GM19351 (cell line): ENCODE measurements around the gene ACER3.
"Not testable (repeated sequence)": the region's sequence is repeated elsewhere in the genome, so short reads cannot be mapped to it uniquely, and the experiment has no call there.

ENCODE experiments used
- ATAC-seq: cut with Tn5 transposase; IDR thresholded peaks from one replicate; pipeline ENCODE4 v1.9.1; 2021; ENCODE audit warnings: mild to moderate bottlenecking, moderate library complexity; ENCODE audit not compliant: unreplicated experiment

ACER3 gene

GRCh38 chr11:77055101-77055561 is 194.4 kb downstream of the ACER3 start:
- ATAC-seq: no peak

GRCh38 chr11:77055913-77056312 is 195.2 kb downstream of the ACER3 start:
- ATAC-seq: no peak

DNA sequence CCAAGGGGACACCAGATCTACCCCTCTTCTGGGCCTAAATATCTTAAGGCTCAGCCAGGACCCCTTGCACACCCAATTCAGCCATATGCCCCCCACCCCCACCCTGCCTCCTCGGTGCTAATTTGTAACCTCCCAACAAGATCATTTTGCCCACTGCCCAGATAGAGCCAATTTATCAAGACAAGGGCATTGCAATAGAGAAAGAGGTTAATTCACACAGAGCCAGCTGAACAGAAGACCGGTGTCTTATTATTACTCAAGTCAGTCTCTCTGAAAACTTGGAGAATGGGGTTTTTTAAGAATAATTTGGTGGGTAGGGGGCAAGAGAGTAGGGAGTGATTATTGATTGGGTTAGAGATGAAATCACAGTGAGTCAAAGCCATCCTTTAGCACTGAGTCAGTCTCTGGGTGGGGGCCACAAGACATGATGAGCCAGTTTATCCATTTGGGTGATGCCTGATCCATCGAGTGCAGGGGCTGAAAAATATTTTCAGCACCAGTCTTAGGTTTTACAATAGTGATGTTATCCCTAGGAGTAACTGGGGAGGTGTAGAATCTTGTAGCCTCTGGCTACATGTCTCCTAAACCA is 196.2 kb downstream of the ACER3 start:
- ATAC-seq: no peak

GRCh38 chr11:77057938-77058474 is 197.3 kb downstream of the ACER3 start:
- ATAC-seq: no peak

GRCh38 chr11:77058900-77059299 is 198.2 kb downstream of the ACER3 start:
- ATAC-seq: no peak

DNA sequence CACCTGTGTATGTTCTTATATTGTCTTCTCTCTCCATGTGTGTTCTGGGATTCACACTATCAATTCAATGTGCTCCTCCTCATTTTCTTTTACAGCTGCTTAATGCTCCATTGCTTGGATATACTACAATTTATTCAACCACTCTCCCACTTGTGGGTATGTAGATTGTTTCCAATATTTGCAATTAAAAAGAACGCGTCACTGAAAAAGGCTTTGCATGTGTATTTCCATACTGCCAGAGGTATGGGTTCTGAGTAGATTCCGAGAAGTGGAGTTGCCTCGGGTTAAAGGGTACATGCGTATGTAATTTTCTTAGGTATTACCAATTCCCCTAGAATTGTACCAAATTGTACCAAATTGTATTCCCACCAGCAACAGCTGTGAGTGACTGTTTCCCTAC is 199.1 kb downstream of the ACER3 start:
- no peak for ATAC-seq

DNA sequence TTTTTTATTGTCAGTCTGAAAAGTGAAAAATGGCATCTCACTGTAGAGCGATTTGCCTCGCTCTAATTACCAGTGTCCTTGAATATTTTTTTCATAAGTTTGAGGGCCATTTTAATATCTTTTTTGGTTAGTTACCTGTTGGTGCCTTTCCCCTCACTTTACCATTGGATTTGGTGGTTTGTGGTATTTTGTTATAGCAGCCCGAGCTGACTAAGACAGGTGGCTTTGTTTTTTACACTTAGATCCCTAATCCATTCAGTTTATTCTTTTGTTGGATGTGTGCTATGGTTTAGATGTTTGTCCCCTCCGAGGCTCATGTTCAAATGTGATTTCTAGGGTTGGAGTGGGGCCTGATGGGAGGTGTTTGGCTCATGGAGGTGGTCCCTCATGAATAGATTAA is 199.5 kb downstream of the ACER3 start:
- no peak for ATAC-seq

GRCh38 chr11:77061258-77061657 is 200.5 kb downstream of the ACER3 start:
- not testable (repeated sequence) for ATAC-seq

DNA sequence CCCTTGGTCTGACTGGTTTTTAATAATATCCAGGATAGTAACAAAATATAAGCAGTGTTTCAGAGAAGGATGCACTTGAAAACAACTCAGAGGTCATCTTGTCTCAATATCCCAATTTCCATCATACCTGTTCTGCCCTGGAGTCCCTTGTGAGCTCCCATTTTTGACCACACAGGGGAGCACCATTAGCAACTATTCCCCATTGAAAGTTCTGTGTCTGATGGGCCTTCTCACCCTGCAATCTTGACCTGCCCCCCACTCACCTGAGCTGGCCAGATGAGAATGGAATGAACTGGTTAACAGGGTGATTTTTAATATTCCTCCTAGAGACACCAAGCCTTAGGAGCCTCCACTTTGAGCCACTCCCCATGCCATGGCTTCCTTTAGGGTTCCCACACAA is 202.2 kb downstream of the ACER3 start:
- ATAC-seq: no peak

DNA sequence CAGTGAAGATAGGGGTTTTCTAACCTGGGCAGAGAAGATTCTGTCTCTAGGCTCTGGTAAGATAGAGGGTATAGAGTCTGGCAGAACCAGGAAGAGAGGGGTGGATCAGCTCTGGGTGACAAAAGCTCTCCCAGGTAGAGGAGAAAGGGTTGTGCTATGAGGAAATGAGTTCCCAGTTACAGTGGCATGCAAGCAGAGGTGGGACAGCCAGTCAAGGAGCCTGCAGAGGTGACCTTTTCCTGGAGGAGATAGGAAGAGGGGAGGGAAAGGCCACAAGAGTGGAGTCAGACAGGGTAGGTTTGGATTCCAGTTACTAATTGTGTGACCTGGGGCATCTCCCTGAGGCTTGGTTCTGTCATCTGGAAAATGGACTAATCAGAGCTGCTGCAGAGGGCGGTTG is 202.7 kb downstream of the ACER3 start:
- ATAC-seq: no peak

DNA sequence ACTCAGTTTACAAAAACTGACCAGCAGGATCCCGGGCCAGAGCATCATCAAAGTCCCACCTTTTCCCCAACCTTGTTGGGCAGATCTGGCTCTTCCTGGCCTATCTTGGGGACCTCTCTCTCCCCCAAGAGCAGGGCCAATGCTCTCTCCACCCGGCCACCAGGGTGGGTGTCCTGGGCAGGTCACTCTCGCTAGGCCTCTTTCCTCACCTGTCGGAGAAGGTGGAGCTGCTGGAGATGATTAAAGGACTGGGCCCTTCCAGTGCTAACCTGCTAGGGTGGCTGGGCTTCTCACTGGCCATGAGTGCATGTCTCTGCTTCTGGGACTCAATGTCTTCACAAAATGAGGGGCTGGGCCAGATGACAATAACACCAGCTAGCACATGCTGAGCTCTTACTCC is 203.1 kb downstream of the ACER3 start:
- ATAC-seq: no peak

DNA sequence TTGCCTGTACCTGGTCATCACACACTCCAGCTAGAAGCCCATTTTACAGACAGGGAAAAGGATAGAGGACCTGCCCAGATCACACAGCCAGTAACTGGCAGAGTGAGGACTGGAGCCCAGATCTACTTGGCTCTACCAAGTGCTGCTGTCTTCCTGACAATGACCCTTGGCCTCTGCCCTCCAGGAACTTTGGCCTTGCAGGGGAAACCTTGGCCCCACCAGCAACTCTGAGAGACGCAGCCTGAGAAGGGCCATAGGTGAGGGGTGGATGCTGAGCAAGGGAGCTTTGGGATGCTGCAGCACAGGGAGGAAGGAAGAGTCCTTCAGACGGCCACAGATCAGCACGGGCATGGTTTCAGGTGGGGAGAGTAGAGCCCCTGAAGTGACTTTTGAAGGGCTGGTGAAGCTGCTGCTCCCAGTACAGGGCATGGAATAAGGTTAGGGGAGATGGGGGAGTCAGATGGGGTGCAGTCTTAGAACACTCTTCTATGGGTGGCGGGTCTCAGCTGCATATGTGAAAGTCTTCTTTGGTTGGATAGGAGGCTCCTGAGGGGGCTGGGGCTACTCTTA is 204.0 kb downstream of the ACER3 start:
- no peak for ATAC-seq

DNA sequence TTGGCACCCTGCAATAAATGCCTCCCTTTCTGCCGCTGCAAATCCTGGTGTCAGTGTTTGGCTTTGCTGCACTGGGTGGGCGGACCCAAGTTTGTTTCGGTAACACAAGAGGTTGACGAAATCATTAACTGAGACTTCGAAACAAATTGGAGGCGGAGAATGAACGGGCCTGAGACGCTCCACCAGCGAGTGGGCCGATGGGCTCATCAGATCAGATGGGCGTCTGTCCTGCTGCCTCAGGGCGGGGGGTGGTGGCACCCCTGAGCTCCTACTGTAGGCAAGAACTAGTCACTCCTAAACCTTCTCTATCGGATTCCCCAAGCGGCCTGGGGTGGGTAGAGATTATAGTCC is 205.1 kb downstream of the ACER3 start:
- ATAC-seq: no peak

- peak; percentile 87 for ATAC-seq
These were observed 205.7 kb downstream of the ACER3 start, which contains the start of gene CAPN5 for GRCh38 chr11:77066229-77067042. TSS of gene CAPN5 (plus strand) at chr11:77066971. CDS start at chr11:77084887, 17,916 bp downstream.

GRCh38 chr11:77067861-77068443 is 207.2 kb downstream of the ACER3 start:
- no peak for ATAC-seq

DNA sequence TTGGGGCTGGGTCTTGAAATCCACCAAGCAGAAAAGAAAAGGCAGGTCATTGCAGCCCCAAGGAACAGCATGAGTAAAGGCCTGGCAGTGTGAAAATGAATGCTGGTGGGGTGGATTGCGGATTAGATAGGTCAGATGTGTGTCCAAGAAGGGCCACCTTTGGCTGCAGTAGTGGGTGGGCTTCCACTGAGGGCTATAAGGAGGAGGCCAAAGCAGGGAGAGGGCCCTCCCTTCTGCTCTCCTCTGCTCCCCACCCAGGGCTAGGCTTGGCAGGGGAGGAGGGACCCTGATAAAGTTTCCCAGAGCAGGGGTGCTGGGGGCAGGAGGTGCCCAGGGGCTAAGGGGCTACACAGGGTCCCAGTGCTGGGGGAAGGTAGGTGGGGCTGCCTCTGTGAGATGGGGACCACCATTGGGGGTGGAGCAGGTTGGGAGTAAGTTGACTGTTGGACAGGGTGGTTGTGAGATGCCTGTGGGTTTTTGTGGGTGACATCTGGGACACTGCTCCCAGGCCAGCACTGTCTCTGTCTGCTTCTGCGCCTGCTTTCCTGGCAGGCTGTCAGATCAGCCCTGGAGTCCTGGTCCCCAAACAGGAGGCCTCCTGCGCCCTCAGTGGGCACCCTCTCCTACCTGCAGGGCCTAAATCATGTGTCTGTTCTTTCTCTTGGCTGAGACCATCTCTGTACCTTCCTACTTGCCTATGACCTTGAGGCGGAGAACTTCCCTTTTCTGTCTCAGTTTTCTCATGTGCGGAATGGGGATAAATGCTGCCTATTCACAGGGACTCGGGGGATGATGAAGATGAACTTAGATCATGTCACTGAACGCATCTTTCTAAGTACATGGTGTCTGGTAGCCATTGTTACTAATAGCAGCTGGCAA is 208.0 kb downstream of the ACER3 start:
- ATAC-seq: no peak

GRCh38 chr11:77069336-77069968 is 208.7 kb downstream of the ACER3 start:
- ATAC-seq: no peak

DNA sequence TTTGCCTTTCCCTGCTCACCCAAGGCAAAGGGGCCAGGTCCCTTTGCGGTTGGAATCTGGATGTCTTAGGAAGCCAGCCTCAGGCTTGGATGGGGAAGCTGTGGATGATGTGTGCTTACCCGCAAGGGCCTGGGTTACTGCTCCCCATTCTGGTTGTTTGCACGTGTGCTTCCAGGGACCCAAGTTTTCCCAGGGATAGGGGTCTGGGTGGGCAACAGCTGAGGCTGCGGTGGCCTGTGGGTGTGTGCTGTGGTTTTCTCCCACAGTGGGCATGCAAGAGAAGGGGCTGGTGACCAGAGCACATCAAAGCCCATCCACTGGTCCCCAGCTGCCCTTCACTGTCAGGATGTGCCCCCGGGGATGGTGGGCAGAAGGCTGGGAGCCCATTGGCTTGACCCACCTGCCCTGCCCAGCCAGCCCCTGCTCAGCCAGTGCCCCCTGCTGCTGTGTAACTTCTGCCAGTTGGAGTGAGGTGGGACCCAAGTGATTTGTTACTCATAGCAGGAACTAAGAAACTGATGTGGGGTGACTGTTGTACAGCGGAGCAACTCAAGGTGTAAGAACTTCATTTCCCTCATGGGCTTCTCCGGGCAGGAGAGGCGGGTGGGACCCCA is 209.4 kb downstream of the ACER3 start:
- ATAC-seq: no peak

GRCh38 chr11:77071077-77071476 is 210.4 kb downstream of the ACER3 start:
- ATAC-seq: no peak
